ENCODE measurements around the gene TLE2. TPM values are rescaled to one million over a fixed set of nuclear protein-coding genes. Genes with fewer than 3 reads are reported as not detected.

Gene TLE2
- total and polyA plus RNA-seq, 2 donors (not counting 3 experiments of a cell fraction or from before 2014, with no cell fraction given): 32.0 to 38.8 TPM

DNA sequence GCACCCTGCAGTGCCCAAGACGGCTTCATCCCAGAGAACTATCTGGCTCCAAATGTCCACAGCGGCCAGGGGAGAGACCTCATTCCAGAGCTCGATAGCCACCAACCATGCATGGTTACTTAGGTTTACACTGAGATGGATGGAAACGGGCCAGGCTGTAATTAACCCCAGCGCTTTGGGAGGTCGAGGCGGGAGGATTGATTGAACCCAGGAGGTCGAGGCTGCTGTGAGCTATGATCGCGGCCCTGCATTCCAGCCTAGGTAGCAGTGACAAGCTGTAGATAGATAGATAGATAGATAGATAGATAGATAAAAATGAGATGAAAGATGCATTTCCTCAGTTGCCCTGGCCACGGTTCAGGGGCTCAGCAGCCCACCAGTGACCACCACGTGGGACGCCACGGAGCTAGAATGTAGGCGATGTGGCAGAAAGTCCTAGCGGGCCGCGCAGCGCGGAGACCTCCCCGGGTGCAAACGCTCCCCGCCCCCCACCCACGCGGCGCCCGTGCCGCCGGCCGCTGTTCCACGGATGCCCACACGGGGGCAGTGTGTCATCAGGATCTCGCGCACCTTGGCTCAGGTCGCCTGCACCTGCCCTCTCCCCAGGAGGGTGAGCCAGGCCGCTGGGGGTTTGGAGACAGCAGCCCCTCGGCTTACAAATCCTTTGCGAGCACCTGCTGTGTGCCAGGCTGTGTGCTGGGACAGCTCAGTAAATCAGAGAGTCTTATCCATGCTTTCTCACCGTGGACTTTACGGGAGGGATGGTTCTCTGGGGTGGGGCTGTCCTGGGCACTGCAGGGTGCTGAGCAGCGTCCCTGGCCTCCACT is 46.7 kb upstream of the TLE2 start:
- H3K4me2 ChIP-seq (ENCODE audit: insufficient read depth, low read length): peak overlapping the region; percentile 40
- POLR2A ChIA-PET: no interaction called here
- FAIRE-seq: peak; percentile 61
- peak; percentile 49 for DNase-seq (ENCODE audit: low read depth, low spot score)
- H3K36me3 ChIP-seq (ENCODE audit: control insufficient read depth in 2 of 2, extremely low read depth in 1 of 2, insufficient read depth in 2 of 2, low read length in 2 of 2): no peaks in the 10 kb centered on the region
- H3K9ac ChIP-seq (replicated peaks; ENCODE audit: extremely low read depth, insufficient read depth, low read length): no peak overlapping the region
- CTCF ChIA-PET: interaction anchor here (0.6 to 3.8 kb wide), 20 partner anchors 9 to 134 kb away, joined by 3 to 75 read pairs (median 3); no protein-coding TSS in a partner anchor
- no peaks in the 10 kb centered on the region for H3K9me3 ChIP-seq (replicated peaks; ENCODE audit: control insufficient read depth, insufficient read depth, low read length)
- dilution Hi-C loops (cut with MboI; ENCODE audit: extremely low pct_ligation_motif_present, low sequenced_read_pairs): no loop called here
- H3K4me1 ChIP-seq (ENCODE audit: control insufficient read depth, extremely low read depth, insufficient read depth, low read length): no peaks in the 10 kb centered on the region
- H3K9me1 ChIP-seq (replicated peaks; ENCODE audit: control insufficient read depth, extremely low read depth, insufficient read depth, low read length): no peaks in the 10 kb centered on the region
- no peaks in the 10 kb centered on the region for H3K27me3 ChIP-seq (ENCODE audit: control insufficient read depth in 2 of 2, insufficient read depth in 2 of 2, low read length in 2 of 2)
- TF ChIP-seq POLR2A (IDR thresholded peaks at IDR 0.05; ENCODE audit: low read depth, low read length) (no peak), POLR2AphosphoS5 (IDR thresholded peaks at IDR 0.05; ENCODE audit: insufficient read depth, low read depth, low read length) (peak; percentile 26), MYC (IDR thresholded peaks at IDR 0.05; ENCODE audit: low read depth, low read length) (peak; percentile 28), GATA2 (IDR thresholded peaks at IDR 0.05; ENCODE audit: insufficient read depth, insufficient read length, low read depth, low read length) (peak; percentile 48)
- TF ChIP-seq, protein P1, sequence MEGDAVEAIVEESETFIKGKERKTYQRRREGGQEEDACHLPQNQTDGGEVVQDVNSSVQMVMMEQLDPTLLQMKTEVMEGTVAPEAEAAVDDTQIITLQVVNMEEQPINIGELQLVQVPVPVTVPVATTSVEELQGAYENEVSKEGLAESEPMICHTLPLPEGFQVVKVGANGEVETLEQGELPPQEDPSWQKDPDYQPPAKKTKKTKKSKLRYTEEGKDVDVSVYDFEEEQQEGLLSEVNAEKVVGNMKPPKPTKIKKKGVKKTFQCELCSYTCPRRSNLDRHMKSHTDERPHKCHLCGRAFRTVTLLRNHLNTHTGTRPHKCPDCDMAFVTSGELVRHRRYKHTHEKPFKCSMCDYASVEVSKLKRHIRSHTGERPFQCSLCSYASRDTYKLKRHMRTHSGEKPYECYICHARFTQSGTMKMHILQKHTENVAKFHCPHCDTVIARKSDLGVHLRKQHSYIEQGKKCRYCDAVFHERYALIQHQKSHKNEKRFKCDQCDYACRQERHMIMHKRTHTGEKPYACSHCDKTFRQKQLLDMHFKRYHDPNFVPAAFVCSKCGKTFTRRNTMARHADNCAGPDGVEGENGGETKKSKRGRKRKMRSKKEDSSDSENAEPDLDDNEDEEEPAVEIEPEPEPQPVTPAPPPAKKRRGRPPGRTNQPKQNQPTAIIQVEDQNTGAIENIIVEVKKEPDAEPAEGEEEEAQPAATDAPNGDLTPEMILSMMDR (IDR thresholded peaks at IDR 0.05; ENCODE audit: extremely low read depth in 1 of 2, insufficient read depth in 1 of 2, low read depth in 1 of 2, low read length in 2 of 2): peak; percentile 92 to 97
- intact Hi-C loops (cut with micrococcal nuclease): loop anchor here (1.0 kb wide), 4 partner anchors 28 to 114 kb away; no protein-coding TSS in a partner anchor
- H2AFZ ChIP-seq (ENCODE audit: low read depth, low read length): peak overlapping the region; percentile 54
- no TSS peak for BruUV-seq (replicated peaks)
- no peaks in the 10 kb centered on the region for H4K20me1 ChIP-seq (replicated peaks; ENCODE audit: control insufficient read depth, extremely low read depth, insufficient read depth, low read length)
- no peak overlapping the region for H3K27ac ChIP-seq (ENCODE audit: insufficient read depth, low read depth, low read length)
- H3K4me3 ChIP-seq (replicated peaks in 1 of 3; ENCODE audit: insufficient read depth in 1 of 3, low read depth in 1 of 3, low read length in 3 of 3): no peak overlapping the region
- H3K79me2 ChIP-seq (ENCODE audit: control insufficient read depth, insufficient read depth, low read length): no peaks in the 10 kb centered on the region

Measured in endothelial cell of umbilical vein (primary cell).